ENCODE measurements around the gene MYO18B. TPM values are rescaled to one million over a fixed set of nuclear protein-coding genes. Genes with fewer than 3 reads are reported as not detected.

Gene MYO18B
- total and polyA plus RNA-seq, 2 donors from 2014 or later: 0.19 to 0.41 TPM

DNA sequence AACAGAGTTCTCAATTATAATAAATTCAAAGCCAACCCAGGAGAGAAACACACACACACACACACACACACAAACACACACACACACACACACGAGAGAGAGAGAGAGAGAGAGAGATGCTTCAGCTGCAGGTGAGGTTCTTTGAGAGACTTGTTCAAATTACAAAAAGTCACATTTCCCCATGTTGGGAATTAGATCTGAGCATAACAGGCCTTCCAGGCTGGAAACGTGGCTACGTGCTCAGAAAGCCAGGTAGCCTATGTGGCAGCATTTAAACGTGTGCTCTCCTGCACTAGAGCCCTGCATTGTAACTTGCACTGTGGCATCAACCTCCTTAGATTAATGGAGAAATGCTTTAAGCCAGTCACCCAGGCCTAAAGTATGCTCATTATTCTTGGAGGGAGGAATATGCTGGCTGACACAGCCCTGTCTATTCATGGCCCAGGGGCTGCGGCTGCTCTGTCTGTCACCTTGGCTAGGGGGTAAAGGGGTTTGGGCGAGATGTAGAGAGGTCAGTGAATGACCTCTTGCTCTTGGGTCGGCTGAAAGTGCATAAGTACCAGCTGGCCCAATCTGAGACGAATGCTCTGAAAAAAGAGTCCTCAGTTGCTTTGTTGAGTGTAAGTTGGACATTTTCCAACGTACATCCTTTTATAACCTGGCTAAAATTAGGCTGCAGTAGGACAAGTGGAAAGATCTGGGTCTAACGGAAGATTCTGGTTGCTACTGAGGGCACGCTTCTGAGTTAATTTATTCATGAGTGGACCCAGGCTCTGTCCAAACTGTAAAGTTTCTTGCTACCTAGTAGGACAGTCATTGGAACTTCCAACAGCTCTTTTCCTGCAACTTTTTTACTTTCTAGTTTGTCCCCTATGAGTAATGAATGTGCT lies 256.1 kb downstream of the MYO18B start:
- no peaks in the 10 kb centered on the region for H3K27me3 ChIP-seq (ENCODE audit: control insufficient read depth, insufficient read depth, low read length)
- H3K9ac ChIP-seq (ENCODE audit: low read length in 3 of 3): no peak overlapping the region
- no peaks in the 10 kb centered on the region for H3K36me3 ChIP-seq (ENCODE audit: control insufficient read depth in 2 of 3, insufficient read depth in 3 of 3, low read length in 3 of 3)
- DNase-seq (no peak), FAIRE-seq (no peak)
- H3K27ac ChIP-seq (ENCODE audit: low read depth in 2 of 2, low read length in 2 of 2): no peak overlapping the region
- no peaks in the 10 kb centered on the region for H3K4me1 ChIP-seq (ENCODE audit: control insufficient read depth in 2 of 3, insufficient read depth in 2 of 3, low read depth in 1 of 3, low read length in 3 of 3)
- no peaks in the 10 kb centered on the region for H3K9me3 ChIP-seq (ENCODE audit: control insufficient read depth in 2 of 3, insufficient read depth in 1 of 3, low read length in 3 of 3)
- TF ChIP-seq, protein P1, sequence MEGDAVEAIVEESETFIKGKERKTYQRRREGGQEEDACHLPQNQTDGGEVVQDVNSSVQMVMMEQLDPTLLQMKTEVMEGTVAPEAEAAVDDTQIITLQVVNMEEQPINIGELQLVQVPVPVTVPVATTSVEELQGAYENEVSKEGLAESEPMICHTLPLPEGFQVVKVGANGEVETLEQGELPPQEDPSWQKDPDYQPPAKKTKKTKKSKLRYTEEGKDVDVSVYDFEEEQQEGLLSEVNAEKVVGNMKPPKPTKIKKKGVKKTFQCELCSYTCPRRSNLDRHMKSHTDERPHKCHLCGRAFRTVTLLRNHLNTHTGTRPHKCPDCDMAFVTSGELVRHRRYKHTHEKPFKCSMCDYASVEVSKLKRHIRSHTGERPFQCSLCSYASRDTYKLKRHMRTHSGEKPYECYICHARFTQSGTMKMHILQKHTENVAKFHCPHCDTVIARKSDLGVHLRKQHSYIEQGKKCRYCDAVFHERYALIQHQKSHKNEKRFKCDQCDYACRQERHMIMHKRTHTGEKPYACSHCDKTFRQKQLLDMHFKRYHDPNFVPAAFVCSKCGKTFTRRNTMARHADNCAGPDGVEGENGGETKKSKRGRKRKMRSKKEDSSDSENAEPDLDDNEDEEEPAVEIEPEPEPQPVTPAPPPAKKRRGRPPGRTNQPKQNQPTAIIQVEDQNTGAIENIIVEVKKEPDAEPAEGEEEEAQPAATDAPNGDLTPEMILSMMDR (IDR thresholded peaks at IDR 0.05; ENCODE audit: borderline replicate concordance, extremely low read depth, insufficient read depth): no peak
- H3K4me3 ChIP-seq (ENCODE audit: low read length in 3 of 3): no peak overlapping the region
- intact Hi-C loops (cut with DNase I): no loop called here

DNA sequence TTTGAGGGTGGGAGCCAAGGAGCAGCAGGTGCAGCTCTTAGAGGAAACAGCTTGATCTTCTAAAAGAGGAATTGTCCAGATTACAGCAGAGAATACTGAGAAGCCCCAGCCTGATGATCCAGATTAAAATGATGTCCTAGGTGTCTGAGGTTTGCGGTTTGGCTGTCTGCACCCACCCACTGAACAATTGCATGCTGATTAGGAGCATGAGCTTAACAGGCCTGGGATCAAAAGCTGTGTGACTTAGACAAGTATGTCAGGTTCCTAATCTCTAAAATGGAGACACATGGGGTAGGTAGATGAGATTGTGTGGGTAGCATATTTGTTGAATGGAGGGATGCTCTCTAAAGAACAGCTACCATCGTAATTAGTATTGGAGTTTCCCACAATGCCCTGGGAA lies 260.5 kb downstream of the MYO18B start:
- Histone ChIP-seq H3K27me3 (ENCODE audit: control insufficient read depth, insufficient read depth, low read length) (no peaks in the 10 kb centered on the region), H3K36me3 (ENCODE audit: control insufficient read depth in 2 of 3, insufficient read depth in 3 of 3, low read length in 3 of 3) (no peaks in the 10 kb centered on the region), H3K4me1 (ENCODE audit: control insufficient read depth in 2 of 3, insufficient read depth in 2 of 3, low read depth in 1 of 3, low read length in 3 of 3) (no peaks in the 10 kb centered on the region), H3K27ac (ENCODE audit: low read depth in 2 of 2, low read length in 2 of 2) (no peak overlapping the region), H3K9me3 (ENCODE audit: control insufficient read depth in 2 of 3, insufficient read depth in 1 of 3, low read length in 3 of 3) (peaks cover 0 to 7% (median 0%) of the 10 kb centered on the region in 3 donors), H3K4me3 (ENCODE audit: low read length in 3 of 3) (no peak overlapping the region), H3K9ac (ENCODE audit: low read length in 3 of 3) (no peak overlapping the region)
- FAIRE-seq: no peak
- DNase-seq: no peak
- intact Hi-C loops (cut with DNase I): no loop called here
- TF ChIP-seq, protein P1 (IDR thresholded peaks at IDR 0.05; ENCODE audit: borderline replicate concordance, extremely low read depth, insufficient read depth): no peak

DNA sequence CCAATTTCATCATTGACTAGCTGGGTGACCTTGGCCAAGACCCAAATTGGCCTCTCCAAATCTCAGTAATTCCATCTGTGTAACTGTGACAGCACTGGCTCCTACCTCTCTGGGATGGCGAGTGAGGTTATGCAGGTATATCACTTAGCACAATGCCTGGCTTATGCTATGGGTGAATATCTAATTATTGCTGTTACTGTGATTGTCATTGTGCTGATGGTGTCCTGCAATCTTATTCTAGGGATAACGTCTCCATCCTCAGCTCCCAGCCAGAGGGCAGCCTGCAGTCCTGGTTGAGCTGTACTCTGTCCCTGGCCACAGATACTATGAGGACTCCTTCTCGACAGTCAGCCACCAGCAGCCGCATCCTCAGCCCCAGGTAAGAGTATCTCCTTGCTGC lies 262.5 kb downstream of the MYO18B start:
- H3K4me3 ChIP-seq (ENCODE audit: low read length in 3 of 3): no peak overlapping the region
- no peak overlapping the region for H3K9ac ChIP-seq (ENCODE audit: low read length in 3 of 3)
- intact Hi-C loops (cut with DNase I): no loop called here
- H3K36me3 ChIP-seq (ENCODE audit: control insufficient read depth in 2 of 3, insufficient read depth in 3 of 3, low read length in 3 of 3): no peaks in the 10 kb centered on the region
- H3K27ac ChIP-seq (ENCODE audit: low read depth in 2 of 2, low read length in 2 of 2): no peak overlapping the region
- no peaks in the 10 kb centered on the region for H3K27me3 ChIP-seq (ENCODE audit: control insufficient read depth, insufficient read depth, low read length)
- peaks cover 0 to 7% (median 0%) of the 10 kb centered on the region in 3 donors for H3K9me3 ChIP-seq (ENCODE audit: control insufficient read depth in 2 of 3, insufficient read depth in 1 of 3, low read length in 3 of 3)
- FAIRE-seq: no peak
- no peak for DNase-seq
- H3K4me1 ChIP-seq (ENCODE audit: control insufficient read depth in 2 of 3, insufficient read depth in 2 of 3, low read depth in 1 of 3, low read length in 3 of 3): no peaks in the 10 kb centered on the region
- TF ChIP-seq, protein P1 (IDR thresholded peaks at IDR 0.05; ENCODE audit: borderline replicate concordance, extremely low read depth, insufficient read depth): no peak
